DMS114 treated with DMSO at 0.1 percent for 48 hours (cell line): Measurements from ENCODE around the gene MCC.
"Not testable (repeated sequence)": the region's sequence is repeated elsewhere in the genome, so short reads cannot be mapped to it uniquely, and the experiment has no call there.

ENCODE experiments used
- DNase-seq: peaks from one replicate; lab custom pipeline; 2025; ENCODE audit not compliant: unreplicated experiment; lab: John Stamatoyannopoulos, UW

MCC gene

GRCh38 chr5:113091622-113092021 is 396.6 kb downstream of the MCC start:
- DNase-seq: no peak

- DNase-seq: no peak
Observed at GRCh38 chr5:113090336-113091106, 397.7 kb downstream of the MCC start.

GRCh38 chr5:113089653-113090335 is 398.5 kb downstream of the MCC start:
- no peak for DNase-seq

- no peak for DNase-seq
Observed at GRCh38 chr5:113087976-113088514, 400.2 kb downstream of the MCC start.

DNA sequence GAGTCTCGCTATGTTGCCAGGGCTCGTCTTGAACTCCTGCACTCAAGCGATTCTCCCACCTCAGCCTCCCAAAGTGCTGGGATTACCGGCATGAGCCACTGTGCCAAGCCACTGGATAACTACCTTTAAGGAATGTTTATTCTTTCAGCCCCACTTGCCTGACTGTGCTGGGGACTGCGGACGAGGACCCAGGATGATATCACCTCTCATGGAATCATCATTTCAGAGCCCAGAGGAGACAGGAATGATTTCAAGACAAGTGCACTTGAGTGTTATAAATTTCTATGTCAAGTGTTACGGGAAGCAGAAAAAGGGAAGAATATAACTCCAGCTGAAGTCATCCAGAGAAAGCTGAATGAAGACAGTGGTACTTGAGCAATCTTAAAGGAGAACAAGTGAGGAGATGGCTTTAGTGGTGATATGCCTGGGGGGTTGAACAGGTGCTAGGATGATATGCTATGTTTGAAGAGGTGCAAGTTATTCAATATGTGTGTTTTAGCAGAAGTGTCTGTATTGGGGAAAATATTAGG is 402.3 kb downstream of the MCC start:
- no peak for DNase-seq

DNA sequence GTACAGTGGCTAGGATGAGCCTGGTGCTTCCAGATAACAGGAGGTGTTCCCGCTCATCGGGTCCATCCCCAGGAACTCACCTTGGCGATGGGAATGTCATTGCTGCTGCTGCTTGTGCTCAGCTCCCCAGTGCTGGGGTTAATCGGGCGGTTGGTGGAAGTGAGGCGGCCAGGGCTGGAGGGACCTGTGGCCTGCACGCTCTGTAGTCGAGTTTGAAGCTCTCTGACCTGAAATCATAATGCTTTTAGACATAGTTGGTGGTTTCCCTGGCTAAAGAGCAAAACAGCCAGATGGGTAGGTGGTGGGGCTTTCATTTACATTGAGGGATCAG is 403.2 kb downstream of the MCC start:
- DNase-seq: no peak

- DNase-seq: no peak
Observed at GRCh38 chr5:113084402-113085083, 403.7 kb downstream of the MCC start.

DNA sequence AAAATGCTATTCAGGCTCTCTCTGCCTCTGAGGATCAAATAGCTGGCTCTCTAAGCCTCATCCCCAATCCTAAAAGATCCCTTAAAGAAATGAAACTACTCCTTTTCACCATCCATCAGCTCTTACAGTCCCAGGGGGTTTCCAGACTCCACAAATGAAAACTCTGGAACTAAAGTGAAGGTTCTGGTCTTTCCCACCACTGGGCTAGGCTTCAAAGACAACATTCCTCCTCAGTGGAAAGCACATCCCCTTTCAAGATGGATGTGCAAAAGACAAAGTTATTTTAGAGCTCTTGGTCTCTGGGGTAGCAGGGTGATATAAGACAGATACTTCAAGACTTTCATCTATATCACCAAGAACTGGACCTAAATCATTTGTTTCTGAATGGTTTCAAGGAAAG is 404.8 kb downstream of the MCC start:
- no peak for DNase-seq

DNA sequence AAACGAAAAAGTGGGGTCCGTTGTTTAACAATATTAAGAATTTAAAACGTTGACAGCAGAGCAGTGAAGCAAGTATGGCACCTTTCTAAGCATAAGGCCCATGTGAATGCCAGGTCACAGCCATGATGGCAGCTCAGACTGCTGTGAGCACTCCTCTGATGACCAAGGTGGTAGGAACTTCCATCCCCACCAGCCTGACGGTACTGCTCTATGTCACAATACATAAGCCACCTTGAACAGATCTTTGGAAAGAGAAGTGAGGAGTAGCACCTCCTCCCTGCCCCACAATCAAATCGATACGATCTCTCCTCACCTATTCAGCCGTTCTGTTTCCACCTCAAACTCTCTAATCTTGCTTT is 405.7 kb downstream of the MCC start:
- no peak for DNase-seq

DNA sequence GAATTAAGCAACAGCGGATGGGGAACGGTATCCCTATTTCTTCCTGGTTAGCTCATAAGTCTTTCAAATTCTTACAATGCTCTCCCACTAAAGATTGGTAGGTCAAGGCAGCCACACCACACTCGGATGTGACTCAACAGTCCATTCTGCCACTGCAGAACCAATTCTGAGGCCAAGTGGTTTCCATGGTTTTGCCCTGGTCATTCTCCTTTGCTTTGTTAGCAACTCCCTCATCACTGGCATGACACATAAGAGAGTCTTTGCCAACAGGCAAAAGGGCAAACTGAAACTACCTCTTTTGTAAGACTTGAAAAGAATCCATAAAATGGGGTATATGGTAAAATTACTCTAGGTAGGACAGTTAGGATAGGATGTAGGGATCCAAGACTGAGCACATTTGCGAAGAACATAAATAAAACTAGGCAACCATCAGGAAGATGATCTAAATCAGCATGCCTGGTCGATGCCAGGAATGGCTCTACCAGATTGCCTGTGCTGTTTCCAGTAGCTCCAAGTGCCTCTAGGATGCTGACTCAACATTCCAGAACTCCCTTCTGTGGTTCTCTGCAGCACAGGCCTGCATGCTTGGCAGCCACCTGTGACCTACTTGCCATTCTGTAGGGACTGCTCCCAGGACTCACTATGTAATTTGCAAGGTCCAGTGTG is 406.2 kb downstream of the MCC start:
- no peak for DNase-seq

DNA sequence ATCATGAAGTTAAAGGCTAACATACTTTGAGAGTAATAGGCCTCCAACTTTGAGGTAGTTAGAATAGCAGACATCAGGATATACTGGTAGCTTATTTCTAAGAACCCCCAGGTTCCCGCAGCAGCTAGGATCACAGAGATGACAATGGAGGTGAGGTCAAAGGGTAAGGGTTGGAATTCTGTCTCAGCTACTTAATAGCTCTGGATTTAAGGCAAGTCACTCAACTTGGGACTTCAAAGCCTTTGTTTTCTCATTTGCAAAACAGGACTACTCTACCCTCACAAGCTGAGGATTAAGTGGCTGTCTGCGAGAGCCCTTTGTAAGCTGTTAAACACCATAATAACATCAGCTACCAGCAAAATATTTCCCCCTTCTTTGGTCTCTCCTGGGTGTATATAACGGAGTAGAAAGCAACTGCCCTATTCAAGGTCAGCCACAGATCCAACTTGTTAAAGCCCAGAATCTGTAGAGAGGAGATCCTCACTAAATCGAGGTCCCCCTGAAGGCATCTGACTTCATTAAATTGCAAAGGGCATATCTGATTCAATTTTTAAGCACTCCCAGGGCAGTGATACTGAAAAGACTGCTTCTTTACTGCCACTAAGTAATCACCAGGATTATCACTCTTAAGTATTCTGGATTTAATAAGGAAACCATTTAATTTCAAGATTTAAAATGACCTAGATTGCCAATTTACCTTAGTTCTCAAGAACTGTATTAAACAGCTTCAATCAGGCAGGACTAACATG is 407.0 kb downstream of the MCC start:
- DNase-seq: no peak

DNA sequence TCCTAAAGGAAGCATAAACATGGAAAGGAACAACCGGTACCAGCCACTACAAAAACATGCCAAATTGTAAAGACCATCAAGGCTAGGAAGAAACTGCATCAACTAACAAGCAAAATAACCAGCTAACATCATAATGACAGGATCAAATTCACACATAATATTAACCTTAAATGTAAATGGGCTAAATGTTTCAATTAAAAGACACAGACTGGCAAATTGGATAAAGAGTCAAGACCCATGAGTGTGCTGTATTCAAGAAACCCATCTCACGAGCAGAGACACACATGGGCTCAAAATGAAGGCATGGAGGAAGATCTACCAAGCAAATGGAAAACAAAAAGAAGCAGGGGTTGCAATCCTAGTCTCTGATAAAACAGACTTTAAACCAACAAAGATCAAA is 411.6 kb downstream of the MCC start:
- DNase-seq: not testable (repeated sequence)

DNA sequence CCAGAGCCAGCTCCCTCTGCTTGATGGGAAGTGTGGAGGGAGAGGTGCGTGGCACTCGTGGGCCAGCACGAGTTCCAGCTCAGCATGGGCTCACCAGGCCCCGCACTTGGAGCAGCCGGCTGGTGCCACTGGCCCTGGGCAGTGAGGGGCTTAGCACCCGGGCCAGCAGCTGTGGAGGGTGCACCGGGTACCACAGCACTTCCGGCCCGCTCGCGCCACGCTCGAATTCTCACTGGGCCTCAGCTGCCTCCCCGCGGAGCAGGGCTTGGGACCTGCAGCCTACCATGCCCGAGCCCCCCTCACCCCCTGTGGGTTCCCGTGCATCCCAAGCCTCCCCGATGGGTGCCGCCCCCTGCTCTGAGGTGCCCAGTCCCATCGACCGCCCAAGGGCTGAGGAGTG is 413.2 kb downstream of the MCC start:
- DNase-seq: no peak

DNA sequence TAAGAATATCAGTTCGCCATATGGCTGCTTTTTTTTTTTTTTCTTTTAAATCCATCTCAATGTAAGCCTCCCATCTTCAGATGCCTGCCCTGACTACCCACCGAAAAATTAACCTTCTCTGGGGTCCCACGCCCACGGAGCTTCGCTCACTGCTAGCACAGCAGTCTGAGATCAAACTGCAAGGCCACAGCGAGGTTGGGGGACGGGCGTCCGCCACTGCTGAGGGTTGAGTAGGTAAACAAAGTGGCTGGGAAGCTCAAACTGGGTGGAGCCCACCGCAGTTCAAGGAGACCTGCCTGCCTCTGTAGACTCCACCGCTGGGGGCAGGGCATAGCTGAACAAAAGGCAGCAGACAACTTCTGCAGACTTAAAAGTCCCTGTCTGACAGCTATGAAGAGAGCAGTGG is 414.6 kb downstream of the MCC start:
- DNase-seq: not testable (repeated sequence)

DNA sequence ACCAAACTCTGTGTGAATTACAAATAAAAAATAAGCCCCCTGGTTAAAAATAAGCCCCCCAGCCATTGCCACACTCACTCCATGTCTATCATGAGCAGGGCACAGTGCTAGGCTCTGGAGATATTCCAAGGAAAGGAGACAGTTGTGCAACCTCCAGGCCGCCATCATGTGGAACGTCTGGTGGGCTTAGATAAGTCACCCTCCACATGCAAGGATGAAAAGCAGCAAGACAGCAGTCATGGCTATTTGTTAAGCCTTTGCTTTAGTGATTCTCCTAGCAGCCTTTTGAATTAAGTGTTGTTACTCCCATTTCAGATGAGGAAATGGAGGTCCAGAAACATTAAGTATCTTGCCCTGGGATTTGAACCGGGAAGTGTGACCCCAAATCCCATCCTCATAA is 416.9 kb downstream of the MCC start:
- no peak for DNase-seq

- DNase-seq: no peak
Observed at GRCh38 chr5:113070901-113071300, 417.4 kb downstream of the MCC start.

GRCh38 chr5:113068559-113068958 is 419.7 kb downstream of the MCC start:
- no peak for DNase-seq

DNA sequence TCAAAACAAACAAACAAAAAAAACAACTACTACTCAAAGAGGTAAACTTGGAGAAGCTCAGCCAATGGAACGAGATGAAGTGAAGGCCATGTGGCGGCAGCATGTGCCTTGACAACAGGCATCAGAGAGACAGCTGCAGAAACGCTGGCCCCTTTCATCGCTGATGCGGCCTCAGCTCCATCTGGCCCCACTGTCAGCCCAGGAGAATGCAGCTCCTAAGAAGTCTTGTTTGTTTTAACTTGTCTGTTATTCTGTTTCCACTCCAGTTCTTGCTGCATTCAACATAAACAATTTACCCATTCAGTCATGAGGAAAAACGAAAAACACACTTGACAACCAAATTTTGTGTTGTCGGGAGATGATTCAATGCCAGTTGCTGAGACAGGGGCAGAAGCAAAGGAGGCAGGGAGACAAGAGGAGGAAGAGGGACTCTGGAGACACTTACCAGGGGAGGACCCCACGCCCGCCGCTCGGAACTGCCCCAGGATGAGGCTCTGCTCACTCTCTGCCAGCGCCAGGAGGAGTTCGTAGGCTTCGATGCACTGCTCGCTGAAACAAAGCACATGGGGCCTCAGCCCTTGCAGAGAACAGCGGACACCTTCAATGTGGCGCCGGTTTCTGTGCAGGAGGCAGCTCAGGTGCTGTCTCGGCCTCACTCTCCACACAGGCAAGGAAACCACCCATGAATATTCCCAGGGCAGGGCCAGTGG is 420.5 kb downstream of the MCC start:
- DNase-seq: no peak

DNA sequence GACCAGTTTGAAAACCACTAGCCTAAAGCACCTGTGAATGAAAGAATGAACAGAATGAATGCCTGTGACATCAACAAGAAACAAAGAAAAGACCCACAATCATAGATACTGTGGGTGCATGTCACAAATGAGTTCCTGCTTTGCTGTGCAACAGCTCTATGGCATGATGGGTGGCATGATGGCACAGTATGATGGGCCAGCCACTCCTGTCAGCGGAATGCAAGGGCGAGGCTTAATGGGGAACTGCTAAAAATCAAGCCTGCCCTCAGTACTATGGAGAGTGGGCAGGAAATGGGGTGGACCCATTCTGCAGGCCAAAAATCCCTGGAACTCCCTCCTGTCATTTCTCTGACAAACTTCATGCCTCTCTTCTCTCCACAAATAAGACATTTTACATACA is 422.6 kb downstream of the MCC start:
- DNase-seq: no peak

GRCh38 chr5:113064806-113065205 is 423.4 kb downstream of the MCC start:
- no peak for DNase-seq
